Measurements from ENCODE around the gene SYT5. TPM values are rescaled to one million over a fixed set of nuclear protein-coding genes. Genes with fewer than 3 reads are reported as not detected.
"Not testable (repeated sequence)": the region's sequence is repeated elsewhere in the genome, so short reads cannot be mapped to it uniquely, and the experiment has no call there.

The SYT5 gene
- total and polyA plus RNA-seq, 2 donors from 2014 or later, result not detected

DNA sequence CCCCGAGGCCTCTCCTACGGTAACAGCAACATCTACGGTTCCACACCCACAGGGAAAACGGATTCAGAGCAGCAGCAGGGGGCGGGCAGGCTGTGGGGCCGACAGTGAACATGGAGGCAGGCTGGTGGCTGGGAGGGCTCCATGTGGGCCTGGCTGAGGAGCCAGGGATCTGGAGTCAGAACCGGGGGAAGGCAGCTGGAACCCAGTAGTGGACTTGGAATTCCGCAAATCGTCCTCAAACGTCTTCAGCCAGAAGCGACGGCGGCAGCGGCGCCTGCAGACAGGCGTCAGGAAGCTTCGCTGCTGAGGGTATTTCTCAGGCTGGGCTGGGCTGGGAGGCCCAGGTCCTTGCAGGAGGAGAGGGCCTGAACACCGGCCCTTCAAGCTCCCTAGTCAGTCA lies 46.7 kb upstream of the SYT5 start:
- no peak overlapping the region for H3K4me3 ChIP-seq (ENCODE audit: low read length in 3 of 3)
- intact Hi-C loops (cut with DNase I), result no loop called here
- FAIRE-seq (no peak), DNase-seq (no peak)
- H3K9me3 ChIP-seq (ENCODE audit: control insufficient read depth in 2 of 3, insufficient read depth in 1 of 3, low read length in 3 of 3), result no peaks in the 10 kb centered on the region
- H3K27ac ChIP-seq (ENCODE audit: low read depth in 2 of 2, low read length in 2 of 2), result no peak overlapping the region
- TF ChIP-seq, protein P1, sequence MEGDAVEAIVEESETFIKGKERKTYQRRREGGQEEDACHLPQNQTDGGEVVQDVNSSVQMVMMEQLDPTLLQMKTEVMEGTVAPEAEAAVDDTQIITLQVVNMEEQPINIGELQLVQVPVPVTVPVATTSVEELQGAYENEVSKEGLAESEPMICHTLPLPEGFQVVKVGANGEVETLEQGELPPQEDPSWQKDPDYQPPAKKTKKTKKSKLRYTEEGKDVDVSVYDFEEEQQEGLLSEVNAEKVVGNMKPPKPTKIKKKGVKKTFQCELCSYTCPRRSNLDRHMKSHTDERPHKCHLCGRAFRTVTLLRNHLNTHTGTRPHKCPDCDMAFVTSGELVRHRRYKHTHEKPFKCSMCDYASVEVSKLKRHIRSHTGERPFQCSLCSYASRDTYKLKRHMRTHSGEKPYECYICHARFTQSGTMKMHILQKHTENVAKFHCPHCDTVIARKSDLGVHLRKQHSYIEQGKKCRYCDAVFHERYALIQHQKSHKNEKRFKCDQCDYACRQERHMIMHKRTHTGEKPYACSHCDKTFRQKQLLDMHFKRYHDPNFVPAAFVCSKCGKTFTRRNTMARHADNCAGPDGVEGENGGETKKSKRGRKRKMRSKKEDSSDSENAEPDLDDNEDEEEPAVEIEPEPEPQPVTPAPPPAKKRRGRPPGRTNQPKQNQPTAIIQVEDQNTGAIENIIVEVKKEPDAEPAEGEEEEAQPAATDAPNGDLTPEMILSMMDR (IDR thresholded peaks at IDR 0.05; ENCODE audit: borderline replicate concordance, extremely low read depth, insufficient read depth), result no peak
- no peak overlapping the region for H3K9ac ChIP-seq (ENCODE audit: low read length in 3 of 3)
- peaks cover 0 to 3% (median 0%) of the 10 kb centered on the region in 3 donors for H3K4me1 ChIP-seq (ENCODE audit: control insufficient read depth in 2 of 3, insufficient read depth in 2 of 3, low read depth in 1 of 3, low read length in 3 of 3)
- H3K36me3 ChIP-seq (ENCODE audit: control insufficient read depth in 2 of 3, insufficient read depth in 3 of 3, low read length in 3 of 3), result peaks cover 0 to 5% (median 0%) of the 10 kb centered on the region in 3 donors
- H3K27me3 ChIP-seq (ENCODE audit: control insufficient read depth, insufficient read depth, low read length), result no peaks in the 10 kb centered on the region

DNA sequence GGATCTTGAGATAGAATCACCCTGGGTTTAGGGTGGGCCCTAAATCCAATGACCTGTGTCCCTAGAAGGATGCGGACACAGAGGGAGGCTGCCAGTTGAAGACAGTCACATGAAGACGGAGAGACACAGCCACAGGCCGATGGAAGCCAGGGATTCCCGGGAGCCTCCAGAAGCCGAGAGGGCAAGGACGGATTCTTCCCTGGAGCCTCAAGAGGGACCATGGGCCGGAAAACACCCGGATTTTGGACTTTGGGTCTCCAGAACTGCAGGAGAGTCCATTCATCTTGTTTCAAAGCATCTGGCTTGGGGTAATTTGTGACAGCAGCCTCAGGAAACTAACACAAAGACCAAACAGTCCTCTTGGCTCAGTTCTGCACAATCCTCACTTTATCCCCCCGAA lies 46.2 kb upstream of the SYT5 start:
- no peaks in the 10 kb centered on the region for H3K27me3 ChIP-seq (ENCODE audit: control insufficient read depth, insufficient read depth, low read length)
- H3K27ac ChIP-seq (ENCODE audit: low read depth in 2 of 2, low read length in 2 of 2), result no peak overlapping the region
- H3K9me3 ChIP-seq (ENCODE audit: control insufficient read depth in 2 of 3, insufficient read depth in 1 of 3, low read length in 3 of 3), result no peaks in the 10 kb centered on the region
- intact Hi-C loops (cut with DNase I), result no loop called here
- H3K4me3 ChIP-seq (ENCODE audit: low read length in 3 of 3), result no peak overlapping the region
- no peak overlapping the region for H3K9ac ChIP-seq (ENCODE audit: low read length in 3 of 3)
- H3K4me1 ChIP-seq (ENCODE audit: control insufficient read depth in 2 of 3, insufficient read depth in 2 of 3, low read depth in 1 of 3, low read length in 3 of 3), result peaks cover 0 to 3% (median 0%) of the 10 kb centered on the region in 3 donors
- no peak for FAIRE-seq
- peaks cover 0 to 2% (median 0%) of the 10 kb centered on the region in 3 donors for H3K36me3 ChIP-seq (ENCODE audit: control insufficient read depth in 2 of 3, insufficient read depth in 3 of 3, low read length in 3 of 3)
- no peak for DNase-seq
- TF ChIP-seq, protein P1 (IDR thresholded peaks at IDR 0.05; ENCODE audit: borderline replicate concordance, extremely low read depth, insufficient read depth), result no peak

DNA sequence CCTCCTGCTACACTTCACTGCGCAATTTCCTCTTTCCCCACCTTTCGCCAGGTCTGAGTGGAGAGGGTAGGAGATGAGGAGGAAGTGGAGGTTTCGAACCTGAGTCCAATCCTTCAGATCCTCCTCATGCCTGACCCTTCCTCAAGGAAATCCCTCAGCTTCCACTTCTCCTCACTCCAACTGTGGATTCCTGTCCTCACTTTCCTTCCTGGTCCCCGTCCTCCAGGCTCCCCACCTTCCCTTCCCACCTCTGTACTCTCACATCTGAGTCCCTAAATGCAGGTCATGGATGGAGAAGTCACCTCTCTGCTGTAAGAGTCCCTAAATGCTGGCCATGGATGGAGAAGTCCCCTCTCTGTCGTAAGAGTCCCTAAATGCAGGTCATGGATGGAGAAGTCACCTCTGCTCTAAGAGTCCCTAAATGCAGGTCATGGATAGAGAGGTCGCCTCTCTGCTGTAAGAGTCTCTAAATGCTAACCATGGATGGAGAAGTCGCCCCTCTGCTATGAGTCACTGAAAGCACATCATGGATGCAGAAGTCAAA lies 45.4 kb upstream of the SYT5 start:
- FAIRE-seq, result no peak
- H3K27me3 ChIP-seq (ENCODE audit: control insufficient read depth, insufficient read depth, low read length), result no peaks in the 10 kb centered on the region
- H3K4me3 ChIP-seq (ENCODE audit: low read length in 3 of 3), result no peak overlapping the region
- DNase-seq, result no peak
- H3K9me3 ChIP-seq (ENCODE audit: control insufficient read depth in 2 of 3, insufficient read depth in 1 of 3, low read length in 3 of 3), result no peaks in the 10 kb centered on the region
- peaks cover 0 to 2% (median 0%) of the 10 kb centered on the region in 3 donors for H3K36me3 ChIP-seq (ENCODE audit: control insufficient read depth in 2 of 3, insufficient read depth in 3 of 3, low read length in 3 of 3)
- peaks cover 0 to 3% (median 0%) of the 10 kb centered on the region in 3 donors for H3K4me1 ChIP-seq (ENCODE audit: control insufficient read depth in 2 of 3, insufficient read depth in 2 of 3, low read depth in 1 of 3, low read length in 3 of 3)
- no peak overlapping the region for H3K9ac ChIP-seq (ENCODE audit: low read length in 3 of 3)
- intact Hi-C loops (cut with DNase I), result no loop called here
- TF ChIP-seq, protein P1 (IDR thresholded peaks at IDR 0.05; ENCODE audit: borderline replicate concordance, extremely low read depth, insufficient read depth), result no peak
- no peak overlapping the region for H3K27ac ChIP-seq (ENCODE audit: low read depth in 2 of 2, low read length in 2 of 2)

DNA sequence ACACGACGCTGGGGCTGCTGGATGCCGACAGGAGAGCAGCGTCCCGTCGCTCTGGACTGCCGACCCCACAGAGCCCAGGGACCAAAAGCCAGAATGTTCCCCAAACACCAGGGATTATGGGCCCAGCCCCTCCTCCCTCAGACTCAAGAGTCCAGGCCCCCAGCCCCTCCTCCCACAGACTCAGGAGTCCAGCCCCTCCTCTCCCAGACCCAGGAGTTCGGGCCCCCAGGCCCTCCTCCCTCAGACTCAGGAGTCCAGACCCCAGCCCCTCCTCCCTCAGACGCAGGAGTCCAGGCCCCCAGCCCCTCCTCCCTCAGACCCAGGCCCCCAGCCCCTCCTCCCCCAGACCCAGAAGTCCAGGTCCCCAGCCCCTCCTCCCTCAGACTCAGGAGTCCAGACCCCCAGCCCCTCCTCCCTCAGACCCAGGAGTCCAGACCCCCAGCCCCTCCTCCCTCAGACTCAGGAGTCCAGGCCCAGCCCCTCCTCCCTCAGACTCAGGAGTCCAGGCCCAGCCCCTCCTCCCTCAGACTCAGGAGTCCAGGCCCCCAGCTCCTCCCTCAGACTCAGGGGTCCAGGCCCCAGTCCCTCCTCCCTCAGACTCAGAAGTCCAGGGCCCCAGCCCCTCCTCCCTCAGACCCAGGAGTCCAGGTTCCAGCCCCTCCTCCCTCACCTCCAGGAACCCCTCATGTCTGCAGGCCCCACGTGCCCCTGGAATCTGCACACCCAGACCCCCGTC lies 44.8 kb upstream of the SYT5 start:
- FAIRE-seq; H3K36me3 ChIP-seq (ENCODE audit: control insufficient read depth in 2 of 3, insufficient read depth in 3 of 3, low read length in 3 of 3); H3K4me3 ChIP-seq (ENCODE audit: low read length in 3 of 3); H3K4me1 ChIP-seq (ENCODE audit: control insufficient read depth in 2 of 3, insufficient read depth in 2 of 3, low read depth in 1 of 3, low read length in 3 of 3); H3K9me3 ChIP-seq (ENCODE audit: control insufficient read depth in 2 of 3, insufficient read depth in 1 of 3, low read length in 3 of 3); H3K27me3 ChIP-seq (ENCODE audit: control insufficient read depth, insufficient read depth, low read length); H3K27ac ChIP-seq (ENCODE audit: low read depth in 2 of 2, low read length in 2 of 2); intact Hi-C loops (cut with DNase I); H3K9ac ChIP-seq (ENCODE audit: low read length in 3 of 3); DNase-seq: not testable (repeated sequence)
